ENCODE data around the gene CKMT2. TPM values are rescaled to one million over a fixed set of nuclear protein-coding genes. Genes with fewer than 3 reads are reported as not detected.
"Not testable (repeated sequence)": the region's sequence is repeated elsewhere in the genome, so short reads cannot be mapped to it uniquely, and the experiment has no call there.

CKMT2 gene
- total and polyA plus RNA-seq, 2 experiments from 2014 or later, result 2.9 to 8.2 TPM

- no peak for TF ChIP-seq ZNF462 (CRISPR knock-in tag; IDR thresholded peaks at IDR 0.05)
- TF ChIP-seq NANOG (IDR thresholded peaks at IDR 0.05; ENCODE audit: borderline replicate concordance), result no peak
- TF ChIP-seq CTCF (conservative IDR thresholded peaks at IDR 0.05; ENCODE audit: low read depth in 2 of 2), result no peak
- TF ChIP-seq ZNF331 (CRISPR knock-in tag; IDR thresholded peaks at IDR 0.05; ENCODE audit: low read depth), result no peak
Measured at GRCh38 chr5:81269751-81270393, 36.8 kb downstream of the CKMT2 start (continued).

GRCh38 chr5:81270394-81271027 lies 37.4 kb downstream of the CKMT2 start:
- H3F3A ChIP-seq (replicated peaks; ENCODE audit: low read depth); H3K4me3 Mint-ChIP-seq; H3K36me3 ChIP-seq (ENCODE audit: insufficient read depth); H3K9me2 ChIP-seq (ENCODE audit: insufficient read depth); H4K20me1 ChIP-seq (replicated peaks; ENCODE audit: insufficient read depth); H2AFZ ChIP-seq; H3K27me3 Mint-ChIP-seq (ENCODE audit: insufficient read depth, low read depth, poor library complexity); H3K27me3 ChIP-seq (ENCODE audit: insufficient read depth); H3K4me3 ChIP-seq: not testable (repeated sequence)
- H3K4me1 Mint-ChIP-seq, result peaks cover 17% of the 10 kb centered on the region
- H3K9me3 Mint-ChIP-seq, result peaks cover 15% of the 10 kb centered on the region
- peak; percentile 66 for DNase-seq (ENCODE audit: low spot score)
- peak overlapping the region; percentile 72; the same call in 1 of the 2 replicates for H3K27ac ChIP-seq (ENCODE audit: low read depth)
- H3K4me1 ChIP-seq (ENCODE audit: insufficient read depth), result peaks cover 30% of the 10 kb centered on the region
- H3K79me2 ChIP-seq (replicated peaks; ENCODE audit: insufficient read depth), result peaks cover 83% of the 10 kb centered on the region
- peak; percentile 87 for ATAC-seq
- H3K36me3 Mint-ChIP-seq (ENCODE audit: low read depth), result peaks cover 18% of the 10 kb centered on the region; the same call in 2 of the 3 replicates
- peak overlapping the region; percentile 45 for H3K27ac Mint-ChIP-seq
- peak overlapping the region; percentile 22 for H3K4me2 ChIP-seq

Data from GM23338 (cell line).